Spleen (tissue), 7 donors: ENCODE data around the gene PYGO2.

ENCODE experiments used
- CTCF ChIP-seq, 11 experiments: fragments of 200-600 bp in 7 of 11; fragments of 450-650 bp in 4 of 11; sonication (generic) in 4 of 11; IDR thresholded peaks in 8 of 11; conservative IDR thresholded peaks in 3 of 11; 1 replicate in 7 of 11; 2 replicates in 4 of 11; pipeline versions ENCODE4 v1.4.0 to v1.8.0; 2016 to 2021; ENCODE audit warnings: antibody characterized with exemption in 11 of 11, inconsistent platforms in 4 of 11, mild to moderate bottlenecking in 1 of 11
- POLR2AphosphoS5 ChIP-seq, 3 donors: sonication (generic); formaldehyde crosslinking; IDR thresholded peaks; one replicate each; pipeline ENCODE4 v1.5.1; 2017; ENCODE audit warnings: antibody characterized with exemption in 3 of 3
- donor health status: DM: no; HTN: no; CAD: no; lungs with moderate emphysema.
- donor health status: DM: no; HTN: no; CAD: no.
- donor health status: DM: no; HTN: no; CAD: no.

GRCh38 chr1:154958036-154958435 lies 3.5 kb downstream of the PYGO2 start:
- TF ChIP-seq CTCF (IDR thresholded peaks at IDR 0.05 in 8 of 11, conservative IDR thresholded peaks at IDR 0.05 in 3 of 11), result no peak
- no peak for TF ChIP-seq POLR2AphosphoS5 (IDR thresholded peaks at IDR 0.05)
